Neural cell (in vitro differentiated cells): Measurements from ENCODE around the gene KCNIP3.

ENCODE experiments used
- EZH2 ChIP-seq: fragments of 200-600, 300-800 bp; shearing (Covaris generic), sonication (generic); IDR thresholded peaks from 2 replicates; pipeline ENCODE4 v1.6.1; 2014; ENCODE audit warnings: antibody characterized with exemption, low read length, borderline replicate concordance, mild to moderate bottlenecking; ENCODE audit not compliant: insufficient read depth, poor library complexity, severe bottlenecking
- POLR2AphosphoS5 ChIP-seq: IDR thresholded peaks from 2 replicates; pipeline ENCODE4 v1.6.1; 2012
- SMC3 ChIP-seq: fragments of 450-650 bp; conservative IDR thresholded peaks from 2 replicates; pipeline ENCODE4 v1.6.1; 2014; ENCODE audit warnings: antibody characterized with exemption, mild to moderate bottlenecking, moderate library complexity; ENCODE audit not compliant: poor library complexity
- TAF1 ChIP-seq: IDR thresholded peaks from 2 replicates; pipeline ENCODE4 v1.6.1; 2012; ENCODE audit warnings: low read depth
- TF ChIP-seq, protein P1 (sequence below): fragments of 450-650 bp; IDR thresholded peaks from 2 replicates; pipeline ENCODE4 v1.5.1; 2014; ENCODE audit warnings: antibody characterized with exemption, mild to moderate bottlenecking, moderate library complexity; ENCODE audit not compliant: poor library complexity, severe bottlenecking
- TF ChIP-seq, protein P2 (sequence below): IDR thresholded peaks from 2 replicates; pipeline ENCODE4 v1.6.1; 2012; ENCODE audit warnings: borderline replicate concordance

DNA sequence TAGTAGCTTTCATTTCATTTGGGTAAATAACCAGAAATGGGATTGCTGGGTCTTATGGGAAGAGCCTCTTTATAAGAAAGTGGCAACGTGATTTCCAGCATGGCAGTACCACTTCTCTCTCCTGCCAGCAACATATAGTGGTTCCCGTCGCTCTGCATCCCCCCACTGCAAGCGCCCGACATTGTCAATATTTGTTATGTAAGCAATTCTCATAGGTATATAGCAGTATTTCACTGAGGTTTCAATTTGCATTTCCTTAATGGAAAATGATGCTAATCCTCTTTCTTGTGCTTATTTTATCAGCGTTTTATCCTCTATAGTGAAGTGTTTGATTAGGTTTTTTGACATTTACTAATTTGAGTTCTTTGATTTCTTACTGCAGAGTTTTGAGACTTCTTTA, 69.4 kb downstream of the KCNIP3 start:
- TF ChIP-seq, protein P1, sequence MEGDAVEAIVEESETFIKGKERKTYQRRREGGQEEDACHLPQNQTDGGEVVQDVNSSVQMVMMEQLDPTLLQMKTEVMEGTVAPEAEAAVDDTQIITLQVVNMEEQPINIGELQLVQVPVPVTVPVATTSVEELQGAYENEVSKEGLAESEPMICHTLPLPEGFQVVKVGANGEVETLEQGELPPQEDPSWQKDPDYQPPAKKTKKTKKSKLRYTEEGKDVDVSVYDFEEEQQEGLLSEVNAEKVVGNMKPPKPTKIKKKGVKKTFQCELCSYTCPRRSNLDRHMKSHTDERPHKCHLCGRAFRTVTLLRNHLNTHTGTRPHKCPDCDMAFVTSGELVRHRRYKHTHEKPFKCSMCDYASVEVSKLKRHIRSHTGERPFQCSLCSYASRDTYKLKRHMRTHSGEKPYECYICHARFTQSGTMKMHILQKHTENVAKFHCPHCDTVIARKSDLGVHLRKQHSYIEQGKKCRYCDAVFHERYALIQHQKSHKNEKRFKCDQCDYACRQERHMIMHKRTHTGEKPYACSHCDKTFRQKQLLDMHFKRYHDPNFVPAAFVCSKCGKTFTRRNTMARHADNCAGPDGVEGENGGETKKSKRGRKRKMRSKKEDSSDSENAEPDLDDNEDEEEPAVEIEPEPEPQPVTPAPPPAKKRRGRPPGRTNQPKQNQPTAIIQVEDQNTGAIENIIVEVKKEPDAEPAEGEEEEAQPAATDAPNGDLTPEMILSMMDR, result no peak
- no peak for TF ChIP-seq POLR2AphosphoS5
- TF ChIP-seq TAF1, result no peak
- TF ChIP-seq EZH2, result no peak
- TF ChIP-seq, protein P2, sequence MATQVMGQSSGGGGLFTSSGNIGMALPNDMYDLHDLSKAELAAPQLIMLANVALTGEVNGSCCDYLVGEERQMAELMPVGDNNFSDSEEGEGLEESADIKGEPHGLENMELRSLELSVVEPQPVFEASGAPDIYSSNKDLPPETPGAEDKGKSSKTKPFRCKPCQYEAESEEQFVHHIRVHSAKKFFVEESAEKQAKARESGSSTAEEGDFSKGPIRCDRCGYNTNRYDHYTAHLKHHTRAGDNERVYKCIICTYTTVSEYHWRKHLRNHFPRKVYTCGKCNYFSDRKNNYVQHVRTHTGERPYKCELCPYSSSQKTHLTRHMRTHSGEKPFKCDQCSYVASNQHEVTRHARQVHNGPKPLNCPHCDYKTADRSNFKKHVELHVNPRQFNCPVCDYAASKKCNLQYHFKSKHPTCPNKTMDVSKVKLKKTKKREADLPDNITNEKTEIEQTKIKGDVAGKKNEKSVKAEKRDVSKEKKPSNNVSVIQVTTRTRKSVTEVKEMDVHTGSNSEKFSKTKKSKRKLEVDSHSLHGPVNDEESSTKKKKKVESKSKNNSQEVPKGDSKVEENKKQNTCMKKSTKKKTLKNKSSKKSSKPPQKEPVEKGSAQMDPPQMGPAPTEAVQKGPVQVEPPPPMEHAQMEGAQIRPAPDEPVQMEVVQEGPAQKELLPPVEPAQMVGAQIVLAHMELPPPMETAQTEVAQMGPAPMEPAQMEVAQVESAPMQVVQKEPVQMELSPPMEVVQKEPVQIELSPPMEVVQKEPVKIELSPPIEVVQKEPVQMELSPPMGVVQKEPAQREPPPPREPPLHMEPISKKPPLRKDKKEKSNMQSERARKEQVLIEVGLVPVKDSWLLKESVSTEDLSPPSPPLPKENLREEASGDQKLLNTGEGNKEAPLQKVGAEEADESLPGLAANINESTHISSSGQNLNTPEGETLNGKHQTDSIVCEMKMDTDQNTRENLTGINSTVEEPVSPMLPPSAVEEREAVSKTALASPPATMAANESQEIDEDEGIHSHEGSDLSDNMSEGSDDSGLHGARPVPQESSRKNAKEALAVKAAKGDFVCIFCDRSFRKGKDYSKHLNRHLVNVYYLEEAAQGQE, result no peak
- TF ChIP-seq SMC3, result no peak
